Activated CD8-positive, alpha-beta T cell treated with anti-CD3 and anti-CD28 coated beads, Interleukin-2, amount 10 ng/mL, durations not matched to agents 7 days and 5 days (primary cell): ENCODE results near the gene NEU2. TPM values are rescaled to one million over a fixed set of nuclear protein-coding genes. Genes with fewer than 3 reads are reported as not detected.
A peak's percentile ranks its signal among the peaks of the same experiment; 100 is the strongest.
"Not testable (repeated sequence)": the region's sequence is repeated elsewhere in the genome, so short reads cannot be mapped to it uniquely, and the experiment has no call there.

Experiments
- ATAC-seq: fragments of 150-1000 bp; cut with Tn5 transposase; one replicate; pipeline ENCODE4 v1.10.0; 2021; ENCODE audit warnings: moderate library complexity
- CTCF ChIA-PET: fragments of 350-600 bp; sonication (Branson Sonifier 250); formaldehyde crosslinking; loops from one replicate; lab custom pipeline; 2021; ENCODE audit warnings: antibody characterized with exemption; lab: Charles Lee
- POLR2A ChIA-PET: fragments of 350-600 bp; sonication (Branson Sonifier 250); formaldehyde crosslinking; loops from one replicate; lab custom pipeline; 2021; ENCODE audit warnings: antibody characterized with exemption; lab: Charles Lee
- DNase-seq: peaks from one replicate; pipeline ENCODE4 v3.0.0-alpha.2; 2020
- H3K27ac Mint-ChIP-seq: one replicate; pipeline ENCODE4 v1.8.0; 2021; ENCODE audit warnings: mild to moderate bottlenecking, mixed read lengths
- H3K27me3 Mint-ChIP-seq: one replicate; pipeline ENCODE4 v1.8.0; 2021; ENCODE audit warnings: low read depth, mixed read lengths
- H3K36me3 Mint-ChIP-seq: one replicate; pipeline ENCODE4 v1.8.0; 2021; ENCODE audit warnings: low read depth, mixed read lengths
- H3K4me1 Mint-ChIP-seq: one replicate; pipeline ENCODE4 v1.8.0; 2021; ENCODE audit warnings: low read depth, mixed read lengths
- H3K4me3 Mint-ChIP-seq: one replicate; pipeline ENCODE4 v1.8.0; 2021; ENCODE audit warnings: mild to moderate bottlenecking, mixed read lengths
- H3K9me3 Mint-ChIP-seq: one replicate; pipeline ENCODE4 v1.8.0; 2022; ENCODE audit warnings: mixed read lengths; ENCODE audit not compliant: insufficient read depth
- total RNA-seq, 2 experiments: library from RNA; stranded (reverse); gene quantifications; one replicate each; pipeline ENCODE4 v1.2.3, GENCODE V29; 2021

The NEU2 gene
- total RNA-seq, 2 experiments from 2014 or later: not detected

DNA sequence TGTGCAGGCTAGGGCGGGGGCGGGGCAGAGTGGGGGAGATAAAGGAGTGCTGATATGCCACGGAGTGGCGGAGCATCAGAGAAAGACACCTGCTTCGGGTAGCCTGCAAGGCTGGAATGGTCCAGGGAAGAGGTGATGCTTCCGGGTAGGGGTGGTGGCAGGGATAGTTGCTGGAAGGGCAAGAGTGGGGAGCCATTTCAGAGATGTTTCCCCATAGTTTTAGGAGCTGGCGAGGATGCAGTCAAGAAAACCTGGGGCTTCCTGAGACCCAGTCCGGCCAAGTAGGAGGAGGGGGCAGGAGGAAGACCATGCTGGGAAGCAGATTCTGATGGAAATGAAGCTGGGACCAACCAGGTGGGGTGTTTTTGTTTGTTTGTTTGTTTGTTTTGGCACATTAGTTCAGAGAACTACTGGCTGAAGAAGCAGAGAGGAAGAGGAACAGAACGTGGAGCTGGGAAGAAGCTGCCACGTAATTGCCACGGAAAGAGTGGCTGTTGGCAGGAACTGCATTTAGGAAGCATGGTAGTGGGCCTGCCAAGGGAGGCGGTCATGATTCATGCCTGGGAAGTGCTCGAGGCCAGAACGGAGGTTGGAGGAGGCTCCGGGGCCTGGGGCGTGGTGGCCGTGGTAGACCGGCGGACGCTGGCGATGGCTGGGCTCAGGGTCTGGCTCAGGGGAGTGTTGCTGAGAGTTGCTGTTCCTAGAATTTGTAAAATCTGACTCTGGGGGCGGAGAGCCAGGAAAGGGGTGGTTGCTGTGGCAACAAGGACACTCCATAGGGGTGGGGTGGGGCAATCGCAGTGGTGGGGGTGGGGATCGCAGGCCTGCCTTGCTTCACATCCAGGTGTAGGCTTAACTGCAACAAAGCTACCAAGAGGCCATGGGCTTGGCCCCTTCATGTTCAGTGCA, 19.0 kb downstream of the NEU2 start:
- POLR2A ChIA-PET: no interaction called here
- H3K9me3 Mint-ChIP-seq: no peaks in the 10 kb centered on the region
- H3K27ac Mint-ChIP-seq: no peak overlapping the region
- no peak for DNase-seq
- no peak for ATAC-seq
- CTCF ChIA-PET: interaction anchor here (0.6 to 4.7 kb wide), 4 partner anchors 9 to 1344 kb away, joined by 3 to 33 read pairs (median 11); no protein-coding TSS in a partner anchor
- no peak overlapping the region for H3K4me3 Mint-ChIP-seq
- peaks cover 16% of the 10 kb centered on the region for H3K4me1 Mint-ChIP-seq
- peaks cover 33% of the 10 kb centered on the region for H3K27me3 Mint-ChIP-seq
- no peaks in the 10 kb centered on the region for H3K36me3 Mint-ChIP-seq

GRCh38 chr2:233052517-233052916, 20.0 kb downstream of the NEU2 start:
- CTCF ChIA-PET: interaction anchor here (0.9 to 4.7 kb wide), 10 partner anchors 10 to 294 kb away, joined by 3 to 33 read pairs (median 10); no protein-coding TSS in a partner anchor
- DNase-seq, H3K27ac Mint-ChIP-seq, H3K9me3 Mint-ChIP-seq, POLR2A ChIA-PET, H3K4me3 Mint-ChIP-seq, ATAC-seq, H3K36me3 Mint-ChIP-seq: not testable (repeated sequence)
- Mint-ChIP-seq H3K4me1 (peaks cover 16% of the 10 kb centered on the region), H3K27me3 (peaks cover 28% of the 10 kb centered on the region)

DNA sequence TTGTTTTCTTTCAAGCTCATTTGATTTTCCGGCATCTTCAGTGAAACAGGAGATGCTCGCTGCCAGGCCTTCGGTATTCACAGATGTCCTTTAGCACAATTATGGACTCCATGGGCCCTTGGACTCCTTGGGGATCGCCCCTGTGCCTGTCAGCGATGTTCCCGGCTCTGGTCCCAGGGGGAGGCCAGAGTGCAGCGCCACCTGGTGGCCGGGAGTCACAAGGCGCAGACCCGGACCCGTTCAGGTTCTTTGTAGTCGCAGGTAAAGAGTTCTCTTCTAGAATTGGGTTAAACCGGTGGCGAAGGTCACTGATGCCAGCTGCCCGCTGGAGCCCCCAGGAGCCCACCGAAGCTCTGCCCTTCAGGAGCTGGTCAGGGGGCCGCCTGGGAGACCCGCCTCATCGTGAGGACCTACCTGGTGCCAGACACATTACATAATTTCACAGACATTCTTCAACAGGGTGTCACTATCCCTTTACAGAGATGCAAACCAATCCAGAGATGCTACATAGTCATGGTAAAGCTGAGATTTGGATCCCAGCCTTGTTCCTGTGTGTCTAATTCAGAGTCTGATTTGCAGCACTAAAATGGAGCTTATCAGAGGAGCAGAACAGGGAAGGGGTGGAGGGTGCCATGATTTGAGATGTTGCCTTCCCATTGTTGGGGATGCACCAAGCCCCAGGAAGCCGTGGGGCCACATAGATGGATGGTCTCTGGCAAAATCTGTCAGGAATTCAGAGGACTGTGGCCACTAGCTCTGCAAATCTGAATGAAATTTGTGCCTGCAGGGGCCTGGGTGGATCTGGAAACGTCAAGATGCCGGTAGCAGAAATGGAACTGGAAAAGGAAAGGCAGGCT, 21.7 kb downstream of the NEU2 start:
- H3K36me3 Mint-ChIP-seq: no peaks in the 10 kb centered on the region
- no peak overlapping the region for H3K4me3 Mint-ChIP-seq

GRCh38 chr2:233055362-233055761, 22.9 kb downstream of the NEU2 start:
- CTCF ChIA-PET: interaction anchor here (0.6 to 4.7 kb wide), 6 partner anchors 10 to 524 kb away, joined by 3 to 33 read pairs (median 14); no protein-coding TSS in a partner anchor
- DNase-seq: no peak
- Mint-ChIP-seq H3K9me3 (no peaks in the 10 kb centered on the region), H3K27ac (no peak overlapping the region), H3K36me3 (peaks cover under 1% of the 10 kb centered on the region), H3K4me1 (peaks cover 26% of the 10 kb centered on the region), H3K27me3 (peaks cover 15% of the 10 kb centered on the region), H3K4me3 (no peak overlapping the region)
- POLR2A ChIA-PET: no interaction called here
- ATAC-seq: no peak

More for the DNA sequence above, 21.7 kb downstream of the NEU2 start:
- CTCF ChIA-PET: interaction anchor here (0.5 to 4.7 kb wide), 53 partner anchors 9 to 421 kb away, joined by 3 to 33 read pairs (median 4); partner anchors contain the start of genes ATG16L1 and NGEF
- Mint-ChIP-seq H3K4me1 (peaks cover 18% of the 10 kb centered on the region), H3K27me3 (peaks cover 18% of the 10 kb centered on the region), H3K27ac (no peak overlapping the region), H3K9me3 (no peaks in the 10 kb centered on the region)
- peak; percentile 76 for ATAC-seq
- POLR2A ChIA-PET: interaction anchor here (0.5 to 0.6 kb wide), 2 partner anchors 211 to 291 kb away, joined by 3 read pairs; no protein-coding TSS in a partner anchor
- peak; percentile 76 for DNase-seq

GRCh38 chr2:233056961-233057605, 24.6 kb downstream of the NEU2 start:
- Mint-ChIP-seq H3K27me3 (peaks cover 13% of the 10 kb centered on the region), H3K4me3 (no peak overlapping the region), H3K27ac (no peak overlapping the region), H3K36me3 (peaks cover 18% of the 10 kb centered on the region), H3K9me3 (no peaks in the 10 kb centered on the region), H3K4me1 (peaks cover 26% of the 10 kb centered on the region)
- CTCF ChIA-PET: interaction anchor here (0.9 kb wide), 1 partner anchor 221 kb away, joined by 4 read pairs; no protein-coding TSS in a partner anchor
- POLR2A ChIA-PET: no interaction called here
- ATAC-seq: no peak
- no peak for DNase-seq

- peaks cover 40% of the 10 kb centered on the region for H3K4me1 Mint-ChIP-seq
- ATAC-seq: no peak
- H3K4me3 Mint-ChIP-seq: no peak overlapping the region
- H3K36me3 Mint-ChIP-seq: peaks cover 35% of the 10 kb centered on the region
- no peaks in the 10 kb centered on the region for H3K9me3 Mint-ChIP-seq
- ChIA-PET POLR2A (interaction anchor here (0.6 to 9.5 kb wide), 4 partner anchors 17 to 756 kb away, joined by 3 to 136 read pairs (median 30); no protein-coding TSS in a partner anchor), CTCF (interaction anchor here (0.8 to 4.2 kb wide), 5 partner anchors 10 to 192 kb away, joined by 3 to 24 read pairs (median 20); partner anchors contain the start of gene ATG16L1)
- no peak for DNase-seq
- peak overlapping the region; percentile 84 for H3K27ac Mint-ChIP-seq
- peaks cover 5% of the 10 kb centered on the region for H3K27me3 Mint-ChIP-seq
Measured at GRCh38 chr2:233058717-233059546, 26.5 kb downstream of the NEU2 start.

DNA sequence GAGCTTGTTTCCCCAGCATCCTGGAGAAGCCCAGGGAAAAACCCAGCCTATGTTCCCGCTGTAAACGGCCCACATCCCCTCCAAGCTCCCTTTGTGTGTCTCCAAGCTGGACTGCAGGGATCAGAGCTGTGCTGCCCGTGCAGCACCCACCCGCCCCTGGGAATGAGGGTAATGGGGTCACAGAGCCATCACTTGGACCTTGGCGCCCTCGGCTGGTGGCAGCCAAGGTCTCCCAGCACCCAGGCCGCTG, 27.0 kb downstream of the NEU2 start:
- Mint-ChIP-seq H3K36me3 (peaks cover 36% of the 10 kb centered on the region), H3K9me3 (no peaks in the 10 kb centered on the region), H3K27ac (peak overlapping the region; percentile 91)

GRCh38 chr2:233059797-233060500, 27.5 kb downstream of the NEU2 start, which contains the start of gene INPP5D:
Gene INPP5D (plus strand): TSS chr2:233060342. CDS start chr2:233060479, 137 bp downstream.
- ATAC-seq (peak; percentile 86), DNase-seq (peak; percentile 88)
- Mint-ChIP-seq H3K27ac (peak within 1 kb of the TSS; percentile 91), H3K9me3 (no peaks in the 10 kb centered on the region), H3K27me3 (no peaks in the 10 kb centered on the region), H3K4me3 (peak within 1 kb of the TSS; percentile 98), H3K4me1 (peaks cover 44% of the 10 kb centered on the region), H3K36me3 (peaks cover 41% of the 10 kb centered on the region)
- ChIA-PET POLR2A (interaction anchor here (0.6 to 9.5 kb wide), 17 partner anchors 11 to 755 kb away, joined by 3 to 136 read pairs (median 5); partner anchors contain the start of gene ATG16L1), CTCF (interaction anchor here (0.7 to 4.2 kb wide), 20 partner anchors 11 to 211 kb away, joined by 3 to 24 read pairs (median 6); partner anchors contain the start of gene ATG16L1)

More for the DNA sequence above, 27.0 kb downstream of the NEU2 start:
- POLR2A ChIA-PET: interaction anchor here (0.6 to 9.5 kb wide), 7 partner anchors 17 to 755 kb away, joined by 3 to 136 read pairs (median 12); partner anchors contain the start of gene ATG16L1
- H3K27me3 Mint-ChIP-seq: peaks cover 2% of the 10 kb centered on the region
- peak overlapping the region; percentile 98 for H3K4me3 Mint-ChIP-seq
- CTCF ChIA-PET: interaction anchor here (0.8 to 4.2 kb wide), 10 partner anchors 11 to 208 kb away, joined by 3 to 24 read pairs (median 12); partner anchors contain the start of gene ATG16L1
- peaks cover 40% of the 10 kb centered on the region for H3K4me1 Mint-ChIP-seq
- DNase-seq (no peak), ATAC-seq (no peak)

DNA sequence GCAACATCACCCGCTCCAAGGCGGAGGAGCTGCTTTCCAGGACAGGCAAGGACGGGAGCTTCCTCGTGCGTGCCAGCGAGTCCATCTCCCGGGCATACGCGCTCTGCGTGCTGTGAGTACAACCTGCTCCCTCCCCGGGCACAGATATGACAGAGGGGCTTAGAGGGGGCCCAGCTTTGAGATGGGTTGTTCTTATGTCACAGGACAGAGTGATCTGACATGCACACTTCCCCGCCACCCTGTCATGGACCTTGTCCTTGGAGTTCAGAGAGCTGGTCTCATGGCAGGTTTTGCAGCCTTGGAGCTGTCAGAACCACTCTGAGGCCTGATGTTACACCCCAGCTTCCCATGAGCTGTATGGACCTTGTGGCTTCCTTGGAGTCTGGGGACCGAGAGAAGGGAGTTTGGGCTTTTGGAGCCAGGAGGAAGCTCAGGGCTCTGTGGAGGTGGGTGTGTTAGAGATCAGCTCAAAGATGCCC, 28.1 kb downstream of the NEU2 start:
- Mint-ChIP-seq H3K27me3 (no peaks in the 10 kb centered on the region), H3K4me3 (peak overlapping the region; percentile 98), H3K36me3 (peaks cover 47% of the 10 kb centered on the region), H3K27ac (peak overlapping the region; percentile 91), H3K9me3 (no peaks in the 10 kb centered on the region), H3K4me1 (peaks cover 48% of the 10 kb centered on the region)
- ATAC-seq: peak; percentile 34
- ChIA-PET CTCF (interaction anchor here (0.7 to 4.2 kb wide), 22 partner anchors 10 to 251 kb away, joined by 3 to 24 read pairs (median 6); partner anchors contain the start of gene ATG16L1), POLR2A (interaction anchor here (0.7 to 9.5 kb wide), 16 partner anchors 11 to 510 kb away, joined by 3 to 136 read pairs (median 5); partner anchors contain the start of genes ATG16L1 and EIF4E2)
- DNase-seq: no peak
